HepG2 (cell line): ENCODE results near the gene TROAP. TPM values are rescaled to one million over a fixed set of nuclear protein-coding genes. Genes with fewer than 3 reads are reported as not detected.

ENCODE experiments used
- GATAD2A ChIP-seq: IDR thresholded peaks from 2 replicates; pipeline ENCODE4 v1.6.1; 2016
- GFI1 ChIP-seq: sonication (generic); formaldehyde crosslinking; IDR thresholded peaks from 2 replicates; pipeline ENCODE4 v1.5.0; 2020; ENCODE audit warnings: missing genetic modification reagents, mild to moderate bottlenecking, borderline replicate concordance
- GZF1 ChIP-seq: sonication (generic); formaldehyde crosslinking; IDR thresholded peaks from 2 replicates; pipeline ENCODE4 v1.5.1; 2020; ENCODE audit warnings: mild to moderate bottlenecking, missing genetic modification reagents
- HIVEP1 ChIP-seq: sonication (generic); formaldehyde crosslinking; IDR thresholded peaks from 2 replicates; pipeline ENCODE4 v1.4.0; 2020; ENCODE audit warnings: mild to moderate bottlenecking, missing genetic modification reagents
- JUNB ChIP-seq: sonication (generic); formaldehyde crosslinking; IDR thresholded peaks from 2 replicates; pipeline ENCODE4 v1.8.0; 2022; ENCODE audit warnings: missing genetic modification reagents, mild to moderate bottlenecking, borderline replicate concordance
- KMT2B ChIP-seq: IDR thresholded peaks from 2 replicates; pipeline ENCODE4 v1.6.1; 2016; ENCODE audit warnings: missing genetic modification reagents, missing compliant biosample characterization
- NR2F2 ChIP-seq: IDR thresholded peaks from 2 replicates; pipeline ENCODE4 v1.6.1; 2012; ENCODE audit warnings: low read depth, inconsistent platforms, borderline replicate concordance
- RCOR2 ChIP-seq: IDR thresholded peaks from 2 replicates; pipeline ENCODE4 v1.6.1; 2016; ENCODE audit warnings: missing biosample characterization, missing genetic modification reagents
- SAP130 ChIP-seq: IDR thresholded peaks from 2 replicates; pipeline ENCODE4 v1.6.1; 2016; ENCODE audit warnings: low read depth
- SOX13 ChIP-seq, 3 experiments: fragments of 450-650 bp in 1 of 3; sonication (generic) in 1 of 3; formaldehyde crosslinking in 1 of 3; IDR thresholded peaks in 2 of 3; conservative IDR thresholded peaks in 1 of 3; 2 replicates each; pipeline versions ENCODE4 v1.5.0 to v1.6.1; 2016 to 2020; ENCODE audit warnings: antibody characterized with exemption in 1 of 3, mild to moderate bottlenecking in 1 of 3, missing compliant biosample characterization in 1 of 3, missing genetic modification reagents in 1 of 3, moderate library complexity in 1 of 3
- TARDBP ChIP-seq: sonication (generic); formaldehyde crosslinking; IDR thresholded peaks from 2 replicates; pipeline ENCODE4 v1.8.0; 2022; ENCODE audit warnings: mild to moderate bottlenecking, missing genetic modification reagents
- TBX2 ChIP-seq: sonication (generic); formaldehyde crosslinking; IDR thresholded peaks from 2 replicates; pipeline ENCODE4 v1.5.0; 2020; ENCODE audit warnings: missing genetic modification reagents, mild to moderate bottlenecking, borderline replicate concordance
- TFAP4 ChIP-seq: sonication (generic); IDR thresholded peaks from 2 replicates; pipeline ENCODE4 v1.6.1; 2016; ENCODE audit warnings: low read depth, borderline replicate concordance
- TFDP2 ChIP-seq: sonication (generic); formaldehyde crosslinking; IDR thresholded peaks from 2 replicates; pipeline ENCODE4 v1.4.0; 2020; ENCODE audit warnings: missing genetic modification reagents
- THYN1 ChIP-seq: sonication (generic); formaldehyde crosslinking; IDR thresholded peaks from 2 replicates; pipeline ENCODE4 v1.8.1; 2023; ENCODE audit warnings: low read depth, mild to moderate bottlenecking, moderate library complexity, missing genetic modification reagents, borderline replicate concordance
- XRCC5 ChIP-seq: fragments of 200-400 bp; formaldehyde crosslinking; optimal IDR thresholded peaks from 2 replicates; pipeline ENCODE3; 2017; ENCODE audit warnings: mild to moderate bottlenecking, low read length
- ZBTB43 ChIP-seq: sonication (generic); formaldehyde crosslinking; conservative IDR thresholded peaks from 2 replicates; pipeline ENCODE4 v1.4.0; 2020; ENCODE audit warnings: missing genetic modification reagents
- ZNF138 ChIP-seq: sonication (generic); formaldehyde crosslinking; IDR thresholded peaks from 2 replicates; pipeline ENCODE4 v1.5.0; 2020; ENCODE audit warnings: mild to moderate bottlenecking, low read depth, missing genetic modification reagents
- ZNF256 ChIP-seq: sonication (generic); formaldehyde crosslinking; conservative IDR thresholded peaks from 2 replicates; pipeline ENCODE4 v1.4.0; 2020; ENCODE audit warnings: missing genetic modification reagents
- ZNF281 ChIP-seq: sonication (generic); formaldehyde crosslinking; IDR thresholded peaks from 2 replicates; pipeline ENCODE4 v1.4.0; 2020; ENCODE audit warnings: missing genetic modification reagents, borderline replicate concordance
- ZNF501 ChIP-seq: sonication (generic); formaldehyde crosslinking; IDR thresholded peaks from 2 replicates; pipeline ENCODE4 v1.5.1; 2020; ENCODE audit warnings: mild to moderate bottlenecking, moderate library complexity, missing genetic modification reagents
- ZNF547 ChIP-seq: sonication (generic); formaldehyde crosslinking; IDR thresholded peaks from 2 replicates; pipeline ENCODE4 v1.5.1; 2020; ENCODE audit warnings: mild to moderate bottlenecking, missing genetic modification reagents
- ZNF598 ChIP-seq: sonication (generic); formaldehyde crosslinking; IDR thresholded peaks from 2 replicates; pipeline ENCODE4 v1.5.1; 2020; ENCODE audit warnings: mild to moderate bottlenecking, missing genetic modification reagents, borderline replicate concordance
- polyA plus RNA-seq, 8 experiments: library from polyadenylated mRNA; depleted of rRNA in 3 of 8; stranded (reverse) in 7 of 8; unstranded in 1 of 8; fragments of >200 nt; fragmentation: Illumina TruSeq in 4 of 8; extraction: Trizol in 4 of 8; gene quantifications; 2 replicates each; pipeline versions ENCODE4 v1.2.1 to v1.2.3, GENCODE V29; 2011 to 2016; ENCODE audit warnings: low read depth in 4 of 8, missing spikeins in 1 of 8, mixed read lengths in 1 of 8; ENCODE audit not compliant: insufficient read depth in 1 of 8
- total RNA-seq, 5 experiments: library from RNA; depleted of rRNA; stranded (reverse); fragments of >200 nt; fragmentation: Illumina TruSeq; extraction: Trizol; gene quantifications; 2 replicates each; pipeline ENCODE4 v1.2.3, GENCODE V29; 2016; ENCODE audit warnings: low read depth in 1 of 5

The TROAP gene
- total and polyA plus RNA-seq, 2 of the 13 experiments (the other 11 are each of a cell fraction or from before 2014, with no cell fraction given) = 22.5 to 30.9 TPM

- TF ChIP-seq TFAP4 = no peak
- peak; percentile 53; the same call in 1 of the 2 replicates for TF ChIP-seq TBX2
- peak; percentile 34 for TF ChIP-seq SAP130 (CRISPR knock-in tag)
- no peak for TF ChIP-seq ZNF256 (CRISPR knock-in tag)
- TF ChIP-seq ZNF598 = no peak
- TF ChIP-seq ZNF547 (CRISPR knock-in tag) = no peak
- TF ChIP-seq ZNF281 = no peak
- TF ChIP-seq GATAD2A = peak; percentile 29; the same call in 1 of the 2 replicates
- TF ChIP-seq ZNF501 (CRISPR knock-in tag) = no peak
- no peak for TF ChIP-seq GFI1 (CRISPR knock-in tag)
- TF ChIP-seq JUNB (CRISPR knock-in tag) = no peak
- no peak for TF ChIP-seq THYN1 (CRISPR knock-in tag)
- TF ChIP-seq GZF1 (CRISPR knock-in tag) = no peak
- TF ChIP-seq KMT2B (CRISPR knock-in tag) = no peak
- TF ChIP-seq TARDBP (CRISPR knock-in tag) = no peak
- no peak for TF ChIP-seq NR2F2
- no peak for TF ChIP-seq TFDP2 (CRISPR knock-in tag)
- peak; percentile 45 for TF ChIP-seq XRCC5
- no peak for TF ChIP-seq RCOR2 (CRISPR knock-in tag)
- TF ChIP-seq SOX13 (IDR thresholded peaks at IDR 0.05) = no peak
- TF ChIP-seq SOX13 (CRISPR knock-in tag; conservative IDR thresholded peaks at IDR 0.05 in 1 of 2, IDR thresholded peaks at IDR 0.05 in 1 of 2) = no peak
- no peak for TF ChIP-seq ZNF138 (CRISPR knock-in tag)
- no peak for TF ChIP-seq ZBTB43 (CRISPR knock-in tag)
- no peak for TF ChIP-seq HIVEP1
These were observed 35.6 kb downstream of the TROAP start (continued) for GRCh38 chr12:49358483-49359141.
